Stimulated activated CD4-positive, alpha-beta T cell treated with anti-CD3 and anti-CD28 coated beads, Interleukin-4, amount 100 ng/mL, for 24 hours (primary cell): Measurements from ENCODE around the gene PUM2.
"Not testable (repeated sequence)": the region's sequence is repeated elsewhere in the genome, so short reads cannot be mapped to it uniquely, and the experiment has no call there.

Experiments
- DNase-seq: peaks from one replicate; pipeline ENCODE4 v3.0.0-alpha.2; 2020

Gene PUM2

GRCh38 chr2:20367929-20368328 lies 17.3 kb upstream of the PUM2 start:
- not testable (repeated sequence) for DNase-seq

GRCh38 chr2:20366672-20367116 lies 16.1 kb upstream of the PUM2 start:
- no peak for DNase-seq

GRCh38 chr2:20365249-20365817 lies 14.7 kb upstream of the PUM2 start:
- DNase-seq: peak; percentile 50

- DNase-seq: no peak
These were observed 12.9 kb upstream of the PUM2 start for GRCh38 chr2:20363578-20363977.

- no peak for DNase-seq
These were observed 12.2 kb upstream of the PUM2 start for GRCh38 chr2:20362701-20363435.

- no peak for DNase-seq
These were observed 11.2 kb upstream of the PUM2 start for GRCh38 chr2:20361893-20362292.

GRCh38 chr2:20359096-20359495 lies 8.5 kb upstream of the PUM2 start:
- no peak for DNase-seq

- no peak for DNase-seq
These were observed 7.2 kb upstream of the PUM2 start for GRCh38 chr2:20357638-20358389.

- DNase-seq: no peak
These were observed 5.4 kb upstream of the PUM2 start for GRCh38 chr2:20356042-20356441.

- DNase-seq: no peak
These were observed 4.5 kb upstream of the PUM2 start for GRCh38 chr2:20355131-20355530.

GRCh38 chr2:20353241-20353992 lies 2.8 kb upstream of the PUM2 start:
- no peak for DNase-seq

GRCh38 chr2:20352581-20353216 lies 2.1 kb upstream of the PUM2 start:
- DNase-seq: no peak

- DNase-seq: no peak
These were observed 1.6 kb upstream of the PUM2 start for GRCh38 chr2:20352230-20352578.

GRCh38 chr2:20351555-20352229 lies 1.0 kb upstream of the PUM2 start:
- no peak for DNase-seq

- peak; percentile 58 for DNase-seq
These were observed 467 bp downstream of the PUM2 start for GRCh38 chr2:20350041-20350712.

- DNase-seq: no peak
These were observed 1.1 kb downstream of the PUM2 start for GRCh38 chr2:20349513-20349921.

- DNase-seq: no peak
These were observed 2.1 kb downstream of the PUM2 start for GRCh38 chr2:20348542-20348941.

GRCh38 chr2:20346565-20347381 lies 3.9 kb downstream of the PUM2 start:
- no peak for DNase-seq

GRCh38 chr2:20343128-20343527 lies 7.5 kb downstream of the PUM2 start:
- no peak for DNase-seq

GRCh38 chr2:20339012-20339411 lies 11.6 kb downstream of the PUM2 start:
- DNase-seq: no peak
